ENCODE data around the gene APOO. TPM values are rescaled to one million over a fixed set of nuclear protein-coding genes. Genes with fewer than 3 reads are reported as not detected.

Gene APOO
- total RNA-seq, 4 donors from 2014 or later: 2.7 to 31.7 (median 13.9) TPM

- WGBS, 2 donors: 73 to 93% methylated on average over 1 of the region's 1 CpG
- TF ChIP-seq CTCF (IDR thresholded peaks at IDR 0.05): no peak
- no peak for TF ChIP-seq POLR2A (IDR thresholded peaks at IDR 0.05)
- no peak for DNase-seq (ENCODE audit: low spot score in 2 of 2)
- intact Hi-C loops (cut with DNase I; ENCODE audit: low total_unique reads): no loop called here
- no peak overlapping the region for H3K4me3 ChIP-seq (ENCODE audit: low read depth, poor library complexity, severe bottlenecking)
These were observed 37.5 kb upstream of the APOO start for GRCh38 chrX:23945206-23945605.

GRCh38 chrX:23944234-23944633 is 36.5 kb upstream of the APOO start:
- no peak for TF ChIP-seq CTCF (IDR thresholded peaks at IDR 0.05)
- no peak for TF ChIP-seq POLR2A (IDR thresholded peaks at IDR 0.05)
- H3K4me3 ChIP-seq (ENCODE audit: low read depth, poor library complexity, severe bottlenecking): no peak overlapping the region
- 38 to 45% methylated on average over 1 of the region's 1 CpG for WGBS, 2 donors
- intact Hi-C loops (cut with DNase I; ENCODE audit: low total_unique reads): no loop called here
- DNase-seq (ENCODE audit: low spot score in 2 of 2): no peak

GRCh38 chrX:23939203-23939602 is 31.5 kb upstream of the APOO start:
- H3K4me3 ChIP-seq (ENCODE audit: low read depth, poor library complexity, severe bottlenecking): no peak overlapping the region
- intact Hi-C loops (cut with DNase I; ENCODE audit: low total_unique reads): no loop called here
- no peak for TF ChIP-seq POLR2A (IDR thresholded peaks at IDR 0.05)
- TF ChIP-seq CTCF (IDR thresholded peaks at IDR 0.05): no peak
- 58 to 82% methylated on average over 1 of the region's 1 CpG for WGBS, 2 donors
- no peak for DNase-seq (ENCODE audit: low spot score in 2 of 2)

- H3K4me3 ChIP-seq (ENCODE audit: low read depth, poor library complexity, severe bottlenecking): no peak overlapping the region
- WGBS, 2 donors: 59 to 82% methylated on average over 1 of the region's 1 CpG
- DNase-seq (ENCODE audit: low spot score in 2 of 2): no peak
- TF ChIP-seq POLR2A (IDR thresholded peaks at IDR 0.05) (no peak), CTCF (IDR thresholded peaks at IDR 0.05) (no peak)
- intact Hi-C loops (cut with DNase I; ENCODE audit: low total_unique reads): no loop called here
These were observed 31.0 kb upstream of the APOO start for GRCh38 chrX:23938690-23939089.

- WGBS, 2 donors: 68 to 75% methylated on average over 4 of the region's 4 CpGs
- no peak for TF ChIP-seq POLR2A (IDR thresholded peaks at IDR 0.05)
- TF ChIP-seq CTCF (IDR thresholded peaks at IDR 0.05): no peak
- DNase-seq (ENCODE audit: low spot score in 2 of 2): no peak
- intact Hi-C loops (cut with DNase I; ENCODE audit: low total_unique reads): no loop called here
- no peak overlapping the region for H3K4me3 ChIP-seq (ENCODE audit: low read depth, poor library complexity, severe bottlenecking)
These were observed 29.4 kb upstream of the APOO start for GRCh38 chrX:23937100-23937499.

- 10 to 29% methylated on average over 1 of the region's 1 CpG for WGBS, 2 donors
- TF ChIP-seq CTCF (IDR thresholded peaks at IDR 0.05) (no peak), POLR2A (IDR thresholded peaks at IDR 0.05) (no peak)
These were observed 28.4 kb upstream of the APOO start for GRCh38 chrX:23936180-23936579.

More at GRCh38 chrX:23936180-23936579, 28.4 kb upstream of the APOO start:
- no peak overlapping the region for H3K4me3 ChIP-seq (ENCODE audit: low read depth, poor library complexity, severe bottlenecking)
- DNase-seq (ENCODE audit: low spot score in 2 of 2): no peak
- intact Hi-C loops (cut with DNase I; ENCODE audit: low total_unique reads): no loop called here
